Activated CD4-positive, alpha-beta T cell treated with anti-CD3 and anti-CD28 coated beads, Interleukin-2, amount 50 U/mL, for 48 hours (primary cell): ENCODE measurements around the gene NPR1.
"Not testable (repeated sequence)": the region's sequence is repeated elsewhere in the genome, so short reads cannot be mapped to it uniquely, and the experiment has no call there.

Experiments
- DNase-seq, 2 experiments: peaks; one replicate each; pipeline ENCODE4 v3.0.0-alpha.2; 2020

Gene NPR1

DNA sequence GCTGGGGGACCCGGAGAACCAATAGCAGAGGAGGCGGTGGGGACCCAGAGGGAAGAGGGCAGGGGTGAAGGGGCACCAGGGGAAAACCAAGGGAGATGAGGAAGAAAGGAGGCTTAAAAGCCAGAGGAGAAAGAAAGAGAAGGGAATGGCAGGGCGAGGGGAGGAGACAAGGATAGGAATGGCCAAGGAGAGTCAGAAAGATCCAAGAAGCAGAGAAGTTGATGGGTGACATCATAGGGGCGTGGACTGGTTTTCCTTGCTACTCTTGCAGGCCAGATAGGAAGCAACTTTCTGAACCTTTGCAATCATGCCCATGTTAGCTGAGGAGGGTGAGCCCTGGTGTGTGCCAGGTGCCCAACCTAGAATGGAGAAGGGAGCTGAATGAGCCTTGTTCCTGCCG lies 5.4 kb downstream of the NPR1 start:
- no peak for DNase-seq

DNA sequence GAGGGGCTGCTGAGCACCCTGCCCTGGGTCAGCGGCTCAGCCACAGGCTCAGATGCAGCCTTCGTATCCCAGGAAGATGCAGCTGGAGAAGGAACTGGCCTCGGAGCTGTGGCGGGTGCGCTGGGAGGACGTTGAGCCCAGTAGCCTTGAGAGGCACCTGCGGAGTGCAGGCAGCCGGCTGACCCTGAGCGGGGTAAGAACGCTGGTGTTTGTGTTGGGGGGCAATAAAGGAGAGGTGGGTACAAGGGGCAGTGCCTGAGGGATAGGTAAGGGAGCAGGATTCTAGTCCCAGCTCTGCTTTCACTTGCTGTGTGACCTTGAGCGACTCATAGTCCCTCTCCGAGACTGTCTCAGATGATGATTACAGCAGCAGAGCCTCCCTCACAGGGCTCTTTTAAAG lies 6.4 kb downstream of the NPR1 start:
- DNase-seq = no peak

DNA sequence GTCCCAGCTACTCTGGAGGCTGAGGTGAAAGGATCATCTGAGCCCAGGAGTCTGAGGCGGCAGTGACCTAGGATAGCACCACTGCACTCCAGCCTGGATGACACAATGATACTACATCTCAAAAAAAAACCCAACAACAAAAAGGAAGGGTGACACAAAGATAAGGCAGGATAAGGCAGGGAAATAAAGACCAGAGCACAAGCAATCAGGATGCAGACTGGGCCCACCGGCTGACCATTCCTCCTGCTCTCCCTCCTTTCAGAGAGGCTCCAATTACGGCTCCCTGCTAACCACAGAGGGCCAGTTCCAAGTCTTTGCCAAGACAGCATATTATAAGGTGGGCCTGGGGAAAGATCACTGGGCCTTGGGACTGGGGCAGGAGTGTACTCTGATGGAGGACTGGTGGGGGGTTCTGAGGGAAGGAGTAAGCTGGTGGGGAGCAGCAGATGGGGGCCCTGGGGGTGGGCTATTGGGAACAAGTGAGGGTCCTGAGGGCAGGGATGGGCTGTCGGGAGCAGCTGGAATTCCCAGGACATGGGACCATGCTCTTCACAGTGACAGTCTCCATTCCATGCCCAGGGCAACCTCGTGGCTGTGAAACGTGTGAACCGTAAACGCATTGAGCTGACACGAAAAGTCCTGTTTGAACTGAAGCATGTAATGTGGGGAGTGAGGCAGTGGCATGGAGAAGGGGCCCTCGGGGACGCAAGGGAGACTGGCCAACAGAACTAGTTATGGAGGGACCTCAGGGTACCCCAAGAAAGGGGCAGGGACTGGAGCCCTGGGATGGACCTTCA lies 7.3 kb downstream of the NPR1 start:
- no peak for DNase-seq

DNA sequence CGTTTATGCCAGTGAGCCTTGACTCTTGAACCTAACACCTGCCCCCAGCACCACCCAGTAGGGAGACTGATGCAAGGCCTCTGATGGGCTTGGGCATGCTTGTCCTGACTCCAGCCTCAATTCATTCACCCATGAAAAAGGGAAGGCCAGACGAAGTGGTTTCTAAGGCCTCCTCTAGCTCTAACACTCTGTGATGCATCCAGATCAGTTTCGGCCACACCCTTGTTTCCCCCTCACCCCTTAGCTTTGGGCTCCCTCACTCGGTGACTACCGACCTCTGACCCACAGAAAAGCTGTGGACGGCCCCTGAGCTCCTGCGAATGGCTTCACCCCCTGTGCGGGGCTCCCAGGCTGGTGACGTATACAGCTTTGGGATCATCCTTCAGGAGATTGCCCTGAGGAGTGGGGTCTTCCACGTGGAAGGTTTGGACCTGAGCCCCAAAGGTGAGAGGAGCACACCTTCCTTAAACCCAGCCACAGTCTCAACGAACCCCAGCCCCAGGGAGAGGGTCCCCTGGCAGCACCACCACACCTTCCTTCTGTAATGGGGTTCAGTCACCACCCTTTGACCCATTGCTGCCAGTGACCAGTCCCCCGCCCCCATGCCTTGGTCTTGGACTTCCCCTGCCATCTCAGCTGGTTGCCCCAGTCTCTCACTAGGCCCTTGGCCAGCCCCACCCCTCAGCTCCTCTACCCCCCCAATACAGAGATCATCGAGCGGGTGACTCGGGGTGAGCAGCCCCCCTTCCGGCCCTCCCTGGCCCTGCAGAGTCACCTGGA lies 9.0 kb downstream of the NPR1 start:
- DNase-seq = no peak

DNA sequence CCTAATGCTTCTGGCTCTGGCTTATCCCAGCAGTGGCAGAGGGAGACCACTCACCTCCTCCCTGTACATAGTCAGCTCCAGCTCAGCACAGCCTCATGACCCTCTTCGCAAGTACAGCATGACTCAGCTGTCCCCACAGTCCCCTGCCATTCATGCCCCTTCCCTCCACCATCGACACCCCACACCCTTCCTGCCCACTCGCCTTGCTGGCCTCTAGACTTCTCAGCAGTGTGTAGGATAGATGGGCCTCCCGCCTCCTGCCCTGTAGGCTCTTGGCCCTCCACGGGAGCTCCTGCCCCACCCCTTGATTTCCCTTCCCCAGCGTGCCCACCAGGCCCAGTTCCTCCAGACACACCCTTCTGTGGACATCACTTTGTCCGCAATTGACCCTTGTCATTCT lies 9.8 kb downstream of the NPR1 start:
- no peak for DNase-seq

DNA sequence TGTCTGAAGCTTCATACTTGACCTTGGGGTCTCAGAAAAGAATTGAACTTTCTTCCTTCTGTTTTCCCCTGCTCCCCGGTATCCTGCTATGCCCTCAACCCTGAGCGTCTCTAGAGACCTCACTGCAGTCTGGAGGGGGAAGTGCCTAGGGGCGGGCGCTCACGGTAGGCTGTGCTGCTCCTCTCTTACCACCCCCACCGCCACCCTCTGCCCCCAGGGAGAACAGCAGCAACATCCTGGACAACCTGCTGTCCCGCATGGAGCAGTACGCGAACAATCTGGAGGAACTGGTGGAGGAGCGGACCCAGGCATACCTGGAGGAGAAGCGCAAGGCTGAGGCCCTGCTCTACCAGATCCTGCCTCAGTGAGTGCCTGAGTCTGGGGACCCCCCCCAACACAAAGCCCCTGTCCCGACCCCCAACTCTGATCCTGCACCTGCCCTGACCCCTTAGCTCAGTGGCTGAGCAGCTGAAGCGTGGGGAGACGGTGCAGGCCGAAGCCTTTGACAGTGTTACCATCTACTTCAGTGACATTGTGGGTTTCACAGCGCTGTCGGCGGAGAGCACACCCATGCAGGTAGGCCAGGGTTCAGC lies 10.3 kb downstream of the NPR1 start:
- DNase-seq = no peak

DNA sequence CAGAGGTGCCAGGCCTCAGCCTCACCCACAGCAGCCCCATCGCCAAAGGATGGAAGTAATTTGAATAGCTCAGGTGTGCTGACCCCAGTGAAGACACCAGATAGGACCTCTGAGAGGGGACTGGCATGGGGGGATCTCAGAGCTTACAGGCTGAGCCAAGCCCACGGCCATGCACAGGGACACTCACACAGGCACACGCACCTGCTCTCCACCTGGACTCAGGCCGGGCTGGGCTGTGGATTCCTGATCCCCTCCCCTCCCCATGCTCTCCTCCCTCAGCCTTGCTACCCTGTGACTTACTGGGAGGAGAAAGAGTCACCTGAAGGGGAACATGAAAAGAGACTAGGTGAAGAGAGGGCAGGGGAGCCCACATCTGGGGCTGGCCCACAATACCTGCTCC lies 15.0 kb downstream of the NPR1 start:
- no peak for DNase-seq

DNA sequence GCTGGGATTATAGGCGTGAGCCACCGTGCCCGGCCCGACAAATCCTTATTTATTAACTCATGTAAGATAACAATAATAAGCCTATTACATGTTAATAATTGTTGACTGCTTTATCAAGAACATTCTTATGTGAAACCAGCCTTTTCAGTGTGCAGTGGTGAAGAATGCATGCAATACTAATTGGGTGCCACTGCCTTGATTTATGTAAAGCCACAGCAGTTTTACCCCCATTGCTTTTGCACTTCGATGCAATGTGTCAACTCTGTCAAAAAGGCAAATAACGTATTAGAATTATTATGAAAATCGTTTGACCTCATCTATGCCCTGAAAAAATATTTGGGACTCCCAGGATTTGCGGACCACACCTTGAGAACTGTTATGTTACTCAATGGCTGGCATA lies 18.3 kb downstream of the NPR1 start:
- DNase-seq = no peak

DNA sequence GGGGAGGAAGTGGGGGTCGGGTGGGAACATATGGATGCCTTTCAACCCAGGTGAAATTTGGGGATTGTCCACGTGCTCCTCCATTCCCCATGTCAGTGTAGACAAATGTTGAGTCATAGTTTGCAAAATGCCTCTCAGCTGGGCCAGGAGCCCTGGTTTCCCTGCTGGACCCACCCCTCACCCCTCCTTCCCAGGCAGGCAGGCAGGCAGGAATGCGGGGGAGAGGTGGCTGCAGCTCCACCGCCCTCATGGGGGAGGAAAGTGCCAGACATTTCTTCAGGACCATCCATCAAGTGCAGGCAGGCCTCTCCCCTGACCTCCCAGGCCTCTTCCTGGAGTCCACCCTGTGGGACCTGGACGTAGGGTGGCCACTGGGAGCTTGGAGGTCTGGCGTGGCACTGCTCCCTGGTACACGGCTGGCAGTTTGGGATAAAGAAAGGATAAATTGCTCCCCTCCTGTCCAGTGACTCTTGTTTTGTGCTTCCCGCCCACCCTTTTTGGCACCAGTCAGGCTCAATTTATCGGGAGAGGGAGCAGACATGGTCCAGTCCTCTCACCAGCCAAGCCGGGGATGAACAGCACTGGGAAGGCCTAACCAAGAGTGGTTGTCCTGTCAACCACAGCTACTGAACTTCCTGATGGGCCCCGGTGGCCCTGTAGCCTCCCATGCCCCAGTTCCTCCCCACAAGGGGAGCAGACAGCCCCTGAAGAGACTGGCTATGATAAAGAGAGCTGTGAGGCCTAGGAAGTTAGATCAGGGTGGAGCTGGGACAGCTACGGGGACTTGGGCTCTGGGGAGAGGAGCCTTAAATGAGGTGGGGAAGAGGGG lies 18.9 kb downstream of the NPR1 start:
- no peak for DNase-seq

DNA sequence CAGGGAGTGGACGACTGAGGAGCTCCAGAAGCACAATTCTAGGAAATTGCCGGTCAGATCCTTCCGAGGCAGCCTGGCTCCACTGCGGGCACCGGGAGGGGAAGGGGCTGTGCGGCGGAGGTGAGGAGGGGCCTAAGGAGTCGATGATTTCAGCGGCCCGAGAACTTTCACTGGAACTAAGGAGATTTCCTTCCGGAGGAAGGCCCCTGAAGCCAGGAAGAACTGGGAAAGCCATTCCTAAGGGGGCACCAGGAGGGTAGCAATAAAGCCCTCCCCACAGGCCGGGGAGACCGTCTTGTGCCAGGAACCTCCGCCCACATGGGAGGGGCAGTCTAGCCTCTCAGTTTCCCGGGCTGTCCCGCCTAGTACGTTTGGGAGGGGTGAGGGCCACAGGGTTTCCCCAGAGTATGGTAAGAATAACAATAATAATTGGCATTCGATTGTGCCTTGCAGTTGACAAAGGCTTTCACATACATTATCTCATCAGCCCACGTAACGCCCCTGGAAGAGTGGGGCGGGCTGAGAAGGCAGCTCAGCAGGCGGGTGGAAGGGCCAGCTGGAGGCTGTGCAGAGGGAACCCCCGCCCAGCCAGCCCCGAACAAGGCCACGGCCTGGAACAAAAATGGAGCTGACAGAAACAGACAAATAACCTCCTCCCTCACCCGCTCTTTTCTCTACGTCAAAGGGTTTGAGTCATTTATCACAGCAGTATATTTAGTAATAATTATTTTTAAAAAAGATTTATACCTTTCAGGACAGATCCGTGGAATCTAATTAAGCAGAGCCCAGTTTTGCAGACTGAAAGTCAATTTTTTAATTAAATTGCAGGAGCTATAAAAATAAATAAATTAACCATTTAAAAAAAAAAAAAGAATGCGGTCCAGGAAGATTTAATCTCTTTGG lies 19.8 kb downstream of the NPR1 start:
- no peak for DNase-seq

DNA sequence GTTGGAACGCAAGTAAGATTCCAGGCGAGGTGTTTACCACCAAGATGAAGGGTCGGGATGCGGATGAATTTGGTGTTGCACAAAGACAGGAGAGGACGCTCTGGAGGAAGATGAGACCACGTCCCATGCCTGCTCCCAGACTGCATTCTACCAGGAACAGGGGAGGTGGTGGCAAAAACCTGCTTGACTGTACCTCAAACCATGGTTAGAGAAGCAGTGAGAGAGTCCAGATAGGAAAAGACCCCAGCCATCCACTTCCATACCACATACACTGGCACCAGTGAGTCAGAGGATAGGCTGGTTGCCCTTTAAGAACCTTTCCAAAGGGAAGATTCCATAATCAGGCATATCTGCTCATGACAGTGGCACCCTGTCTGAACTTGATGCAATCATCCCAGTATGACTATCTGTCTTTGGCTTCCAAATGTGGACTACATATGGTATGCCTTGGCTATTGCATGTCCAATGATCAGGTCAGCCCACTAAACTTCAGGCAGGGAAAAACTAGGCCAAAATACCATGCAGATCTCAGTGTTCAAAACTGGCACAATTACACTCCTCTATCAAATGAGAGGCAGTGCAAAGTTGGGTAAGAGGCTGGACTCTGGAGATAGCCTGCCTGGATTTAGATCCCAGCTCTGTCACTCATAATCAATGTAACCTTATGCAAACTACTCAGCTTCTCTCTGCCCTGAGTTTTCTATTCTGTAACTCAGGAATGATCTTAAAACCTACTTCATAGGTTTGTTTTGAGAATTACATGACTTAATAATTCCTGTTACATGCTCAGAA lies 20.6 kb downstream of the NPR1 start:
- no peak for DNase-seq

DNA sequence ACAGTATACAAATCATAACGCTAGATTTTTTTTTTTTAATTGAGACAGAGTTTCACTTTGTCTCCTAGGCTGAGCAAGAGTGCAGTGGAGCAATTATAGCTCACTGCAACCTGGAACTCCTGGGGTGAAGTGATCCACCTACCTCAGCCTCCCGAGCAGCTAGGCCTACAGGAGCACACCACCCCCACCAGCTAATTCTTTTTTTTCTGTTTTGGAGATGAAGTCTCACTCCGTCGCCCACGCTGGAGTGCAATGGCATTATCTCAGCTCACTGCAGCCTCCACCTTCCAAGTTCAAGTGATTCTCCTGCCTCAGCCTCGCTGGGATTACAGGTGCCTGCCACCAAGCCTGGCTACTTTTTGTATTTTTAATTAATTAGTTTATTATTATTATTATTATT lies 21.3 kb downstream of the NPR1 start:
- DNase-seq = no peak

DNA sequence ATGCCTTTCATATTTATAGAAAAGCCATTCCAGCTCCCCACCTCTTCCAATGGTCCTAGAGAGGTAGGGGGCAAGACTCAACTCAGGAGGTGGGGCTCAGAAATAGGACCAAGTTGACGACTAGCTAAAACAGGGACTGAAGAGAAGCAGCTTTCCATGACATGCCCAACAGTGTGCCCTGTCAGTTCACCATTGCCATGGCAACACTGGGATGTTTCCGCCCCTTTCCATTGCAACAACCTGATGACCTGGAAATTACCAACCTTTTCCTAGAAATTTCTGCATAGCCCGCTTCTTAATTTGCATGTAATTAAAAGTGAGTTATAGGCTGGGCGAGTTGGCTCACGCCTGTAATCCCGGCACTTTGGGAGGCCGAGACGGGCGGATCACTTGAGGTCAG lies 27.0 kb downstream of the NPR1 start:
- no peak for DNase-seq

DNA sequence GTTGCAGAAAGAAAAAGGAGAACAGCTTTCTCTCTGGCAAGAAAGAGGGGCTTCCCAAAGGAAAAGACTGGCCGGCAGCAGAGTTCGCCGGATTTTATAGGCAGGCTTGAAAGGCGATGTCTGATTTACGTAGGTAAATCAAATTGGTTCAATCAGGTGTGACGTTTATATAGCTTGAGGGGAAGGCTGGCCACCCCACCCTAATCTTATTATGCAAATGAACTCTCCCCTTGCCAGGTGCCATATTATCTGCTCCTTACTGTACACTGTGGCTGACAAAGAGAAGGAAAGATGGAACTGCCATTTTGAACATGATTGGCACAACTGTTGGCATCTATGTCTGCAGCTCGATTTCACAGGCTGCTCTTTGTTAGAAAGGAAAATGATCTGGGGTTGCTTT lies 32.5 kb downstream of the NPR1 start:
- no peak for DNase-seq

DNA sequence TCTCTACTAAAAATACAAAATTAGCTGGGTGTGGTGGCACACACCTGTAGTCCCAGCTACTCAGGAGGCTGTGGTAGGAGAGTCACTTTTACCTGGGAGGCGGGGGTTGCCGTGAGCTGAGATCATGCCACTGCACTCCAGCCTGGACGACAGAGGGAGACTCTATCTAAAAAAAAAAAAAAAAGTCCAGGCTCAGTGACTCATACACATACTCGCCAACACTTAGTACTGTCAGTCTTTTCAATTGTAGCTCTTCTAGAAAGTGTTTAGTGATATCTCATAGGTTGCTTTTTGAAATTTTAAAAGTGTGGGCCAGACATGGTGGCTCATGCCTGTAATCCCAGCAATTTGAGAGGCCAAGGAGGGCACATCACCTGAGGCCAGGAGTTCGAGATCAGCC lies 37.7 kb downstream of the NPR1 start:
- not testable (repeated sequence) for DNase-seq

DNA sequence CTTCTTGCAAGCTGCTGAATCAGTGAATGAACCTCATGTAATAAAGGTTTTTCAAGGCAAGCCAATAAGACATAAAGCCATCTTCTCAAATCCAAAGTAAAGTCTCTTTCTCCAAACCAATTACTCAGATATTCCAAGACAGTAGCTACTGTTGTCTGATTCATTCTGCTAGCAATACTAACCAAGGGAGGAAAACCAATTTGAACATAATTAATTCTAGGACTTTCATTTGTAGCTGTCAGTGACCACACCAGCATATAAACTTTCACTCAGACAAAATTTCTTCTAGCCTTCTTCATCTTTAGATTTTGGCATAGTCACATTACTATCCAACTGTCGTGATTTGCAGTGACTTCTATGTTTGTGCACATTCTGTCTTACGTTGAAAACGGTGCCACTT lies 38.8 kb downstream of the NPR1 start:
- DNase-seq = no peak

DNA sequence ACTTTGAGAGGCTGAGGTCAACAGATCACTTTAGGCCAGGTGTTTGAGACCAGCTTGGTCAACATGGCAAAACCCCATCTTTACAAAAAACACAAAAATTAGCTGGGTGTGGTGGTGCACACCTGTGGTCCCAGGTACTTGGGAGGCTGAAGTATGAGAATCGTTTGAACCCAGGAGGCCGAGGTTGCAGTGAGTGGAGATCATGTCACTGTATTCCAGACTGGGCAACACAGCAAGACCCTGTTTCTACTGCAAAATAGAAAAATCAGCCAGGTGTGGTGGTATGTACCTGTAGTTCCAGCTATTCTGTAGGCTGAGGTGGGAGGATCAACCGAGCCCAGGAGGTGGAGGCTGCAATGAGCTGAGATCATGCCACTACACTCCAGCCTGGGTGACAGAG lies 45.2 kb downstream of the NPR1 start:
- no peak for DNase-seq

DNA sequence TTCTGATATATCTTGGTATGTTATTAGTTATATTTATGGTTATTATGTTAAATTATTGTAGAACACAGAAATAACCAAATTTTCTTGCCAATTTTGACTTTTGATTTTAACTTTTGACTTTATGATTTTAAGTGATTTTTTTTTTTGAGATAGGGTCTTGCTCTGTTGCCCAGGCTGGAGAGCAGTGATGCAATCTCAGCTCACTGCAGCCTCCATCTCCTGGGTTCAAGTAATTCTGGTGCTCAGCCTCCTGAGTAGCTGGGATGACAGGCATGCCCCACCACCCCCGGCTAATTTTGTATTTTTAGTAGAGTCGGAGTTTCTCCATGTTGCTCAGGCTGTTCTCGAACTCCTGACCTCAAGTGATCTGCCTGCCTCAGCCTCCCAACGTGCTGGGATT lies 46.1 kb downstream of the NPR1 start:
- not testable (repeated sequence) for DNase-seq

DNA sequence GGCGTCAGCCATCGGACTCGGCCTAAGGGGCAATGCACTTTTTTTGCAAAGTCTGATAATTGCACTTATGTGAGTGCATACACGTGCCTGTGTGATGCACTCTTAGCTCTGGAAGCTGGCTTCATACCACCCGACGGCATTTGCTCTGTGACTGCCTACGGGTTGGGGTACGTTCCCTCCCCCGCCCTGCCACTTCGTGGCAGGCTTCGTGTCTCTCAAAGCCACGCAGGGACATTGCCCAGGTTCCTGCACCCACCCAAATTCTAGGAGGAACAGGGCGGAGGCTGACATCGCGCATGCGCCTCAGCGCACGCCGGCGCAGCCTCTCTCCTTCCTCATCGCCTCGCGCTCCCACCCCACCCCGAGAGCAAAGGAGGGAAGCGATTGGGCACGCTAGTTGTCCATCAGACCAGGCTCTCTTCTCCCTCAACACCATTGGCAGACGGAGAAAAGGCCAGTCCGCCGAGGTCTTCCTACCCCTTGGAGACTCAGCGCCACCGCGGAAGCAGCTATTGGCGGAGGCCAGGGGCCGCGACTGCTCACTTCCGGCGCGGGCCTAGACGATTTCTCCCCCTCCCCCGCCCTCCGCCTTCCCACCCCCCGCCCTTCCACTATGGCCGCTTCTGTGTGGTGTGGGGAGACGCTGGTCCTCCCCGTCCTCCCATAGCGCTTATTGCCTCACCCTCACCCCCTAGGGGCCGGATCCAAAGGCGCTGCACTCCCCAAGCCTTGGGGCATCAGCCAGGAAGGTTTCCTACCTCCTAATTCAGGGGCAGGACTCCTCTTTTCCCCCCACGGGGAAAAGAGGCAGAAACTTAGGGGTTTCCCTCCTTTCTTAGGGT lies 49.2 kb downstream of the NPR1 start, which contains the start of gene INTS3:
TSS of gene INTS3 (plus strand) at position 588 of the 842 bp plus-strand sequence. CDS start 585 bp downstream, outside the sequence.
- peak; percentile 99 for DNase-seq
